HL-60/S4 treated with phorbol 12-myristate 13-acetate at 8.2 ng/mL for 4 days and 3 days (cell line): ENCODE data around the gene SUGCT.
"Not testable (repeated sequence)": the region's sequence is repeated elsewhere in the genome, so short reads cannot be mapped to it uniquely, and the experiment has no call there.

Source experiments
- in situ Hi-C: fragments of 300-500 bp; cut with MboI; formaldehyde crosslinking; loops from 2 replicates; pipeline ENCODE4 v1.15.0; 2022; ENCODE audit warnings: low sequenced_read_pairs

Gene SUGCT

DNA sequence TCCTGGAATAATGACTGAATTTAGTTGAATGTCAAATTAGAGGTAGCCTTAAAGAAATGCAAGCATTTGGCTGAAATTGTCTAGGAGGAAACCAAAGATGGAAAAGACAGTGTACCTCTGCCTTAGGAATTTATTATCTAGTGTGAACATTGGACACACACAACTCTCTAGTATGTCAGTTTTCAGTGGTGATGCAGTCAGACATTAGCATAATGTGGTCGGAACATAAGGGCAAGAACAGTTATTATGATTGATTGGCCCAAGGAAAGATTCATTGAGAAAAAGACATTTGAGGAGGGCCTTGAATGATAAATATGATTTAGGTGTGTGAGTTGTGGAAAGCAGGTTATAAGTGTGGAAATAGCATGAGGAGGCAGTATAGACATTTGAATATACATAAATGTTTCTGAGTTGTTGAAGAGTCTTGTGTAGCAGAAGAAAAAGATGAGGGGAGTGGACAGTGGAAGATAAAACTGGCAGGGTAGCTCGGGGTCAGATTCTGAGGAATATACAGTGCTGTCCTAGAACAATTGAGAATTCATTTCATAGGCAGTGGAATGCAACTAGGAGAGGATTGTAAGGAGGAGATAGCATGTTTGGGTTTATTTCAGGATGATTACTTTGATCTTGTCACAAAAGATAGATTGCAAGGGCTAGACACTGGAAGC, 414.7 kb downstream of the SUGCT start:
- in situ Hi-C loops = no loop called here

DNA sequence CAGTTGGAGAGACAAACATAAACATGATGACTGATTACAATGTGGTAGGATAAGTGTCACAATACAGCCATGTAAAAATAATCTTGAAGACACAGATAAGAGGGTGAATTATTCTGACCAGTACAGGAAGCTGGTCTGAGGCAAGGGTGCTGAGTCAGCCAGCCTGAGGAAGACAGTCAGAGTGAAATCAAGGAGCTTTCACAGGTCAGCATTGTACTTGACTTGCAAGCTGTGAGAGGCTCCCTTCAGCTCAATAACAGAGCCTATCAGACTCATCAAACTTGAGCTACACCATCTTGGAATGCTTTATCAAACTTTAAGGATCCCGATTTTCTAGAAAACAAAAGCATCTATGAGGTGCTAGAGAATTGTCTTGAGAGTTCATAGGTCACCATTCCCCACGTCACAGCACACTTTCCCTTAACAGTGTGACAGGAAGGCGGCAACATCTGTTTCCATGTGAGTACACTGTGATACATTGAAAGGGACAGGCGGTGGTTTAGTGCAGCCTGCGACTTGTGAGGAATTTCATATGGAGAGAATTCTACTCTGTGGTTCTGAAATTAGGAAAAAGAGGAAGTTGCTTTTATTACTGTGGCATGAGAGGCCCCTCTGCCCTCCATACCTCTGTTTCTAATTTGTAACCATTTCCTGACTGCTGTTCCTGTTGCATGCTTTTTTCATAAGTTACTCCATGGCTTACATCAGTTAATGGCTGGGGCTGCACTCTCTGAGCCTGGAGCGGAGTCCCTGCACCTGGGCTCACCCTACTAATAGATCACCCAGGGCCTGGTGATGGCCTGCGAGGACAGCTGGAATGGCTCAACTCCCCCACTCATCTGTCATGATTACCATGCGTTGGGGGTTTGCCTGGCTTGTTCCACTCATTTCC, 417.1 kb downstream of the SUGCT start:
- in situ Hi-C loops = no loop called here

DNA sequence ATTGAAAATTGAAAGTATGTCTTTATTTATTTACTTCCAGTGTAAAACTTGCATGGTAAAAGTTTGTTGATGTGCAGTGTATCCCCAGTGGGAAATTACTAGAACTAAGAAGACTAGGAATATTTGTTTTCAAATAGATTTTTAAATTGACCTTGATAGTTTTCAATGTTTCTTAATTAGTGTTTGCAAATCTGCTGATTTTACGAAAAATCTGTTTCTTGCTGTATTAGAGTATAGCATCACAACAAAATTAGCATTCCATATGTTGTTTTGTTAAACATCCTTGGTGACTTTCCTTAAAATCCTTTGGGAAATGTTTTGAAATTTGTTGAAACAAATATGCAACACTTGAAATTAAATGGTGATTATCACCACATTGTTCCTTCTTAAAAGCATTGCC, 425.9 kb downstream of the SUGCT start:
- in situ Hi-C loops = no loop called here

DNA sequence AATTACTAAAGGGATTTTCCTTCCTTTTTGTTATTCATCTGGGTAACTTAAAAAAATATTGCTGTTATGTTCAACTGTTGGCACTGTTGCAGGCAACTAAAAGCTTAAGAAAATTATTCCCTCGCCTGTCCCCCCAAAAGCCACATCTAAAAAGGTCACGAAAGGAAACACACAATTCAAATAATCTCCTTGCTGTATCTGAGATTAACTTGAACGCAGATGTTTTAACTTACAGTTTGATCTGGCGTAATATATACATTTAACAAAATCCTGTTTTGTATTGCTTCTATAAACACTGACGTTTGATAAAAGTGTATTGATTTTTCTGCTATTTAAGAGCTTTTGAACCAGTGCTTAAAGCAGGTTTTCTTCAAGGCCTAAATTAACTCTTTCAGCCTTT, 432.1 kb downstream of the SUGCT start:
- in situ Hi-C loops = no loop called here

DNA sequence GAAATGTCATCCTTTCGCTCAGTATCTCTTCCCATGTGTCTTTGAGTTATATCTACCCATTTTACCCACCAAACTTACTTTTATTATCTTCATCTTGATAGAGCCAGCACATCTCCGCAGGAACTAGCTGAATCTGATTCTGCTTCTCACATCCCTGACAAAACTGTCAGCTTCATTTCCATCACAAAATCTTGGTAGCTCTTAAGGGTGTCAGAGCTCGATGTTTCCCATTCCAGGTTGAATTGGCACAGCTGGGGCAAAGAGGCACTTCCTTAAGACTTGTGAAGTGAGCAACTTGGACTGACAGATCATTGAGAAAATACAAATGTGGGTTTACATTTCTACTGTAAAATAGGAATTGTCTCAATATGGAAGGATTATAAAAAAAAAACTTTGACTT, 434.5 kb downstream of the SUGCT start:
- in situ Hi-C loops = no loop called here

DNA sequence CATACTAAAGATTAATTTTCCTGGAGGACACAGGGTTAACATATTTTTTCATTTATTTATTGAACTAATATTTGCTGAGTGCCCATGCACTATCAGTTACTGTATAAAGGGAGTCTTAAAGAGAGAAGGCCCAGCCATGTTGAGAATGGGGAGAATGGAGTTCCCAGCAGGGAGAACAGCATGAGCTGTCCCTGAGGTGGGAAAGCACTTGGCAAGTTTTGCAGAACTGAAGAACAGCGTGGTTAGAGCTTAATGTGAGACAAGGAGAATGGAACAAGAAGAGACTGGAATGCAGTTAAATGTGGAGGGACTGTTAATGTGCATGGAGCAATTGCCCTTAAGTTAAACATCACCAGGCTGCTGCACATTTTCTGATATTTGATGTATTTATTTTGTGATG, 435.4 kb downstream of the SUGCT start:
- in situ Hi-C loops = no loop called here

DNA sequence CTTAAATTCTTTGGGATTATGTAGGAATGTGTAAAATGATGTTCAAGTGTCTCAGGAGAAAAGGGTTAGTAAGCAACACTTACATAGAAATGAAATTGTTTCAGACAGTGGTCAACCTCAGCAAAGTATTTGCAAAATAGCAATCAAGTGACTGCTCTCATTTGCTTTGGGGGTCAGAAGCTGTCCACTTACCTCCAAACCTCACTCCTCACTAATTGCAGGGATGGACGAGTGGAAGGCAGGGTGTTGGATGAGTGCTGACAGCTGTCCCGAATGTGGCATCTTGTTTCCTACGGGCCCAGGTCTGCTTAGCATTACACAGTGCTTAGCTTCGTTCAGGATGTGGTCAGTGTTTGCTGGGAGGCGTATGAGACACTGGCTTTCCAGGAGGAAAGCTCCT, 437.0 kb downstream of the SUGCT start:
- in situ Hi-C loops = no loop called here

DNA sequence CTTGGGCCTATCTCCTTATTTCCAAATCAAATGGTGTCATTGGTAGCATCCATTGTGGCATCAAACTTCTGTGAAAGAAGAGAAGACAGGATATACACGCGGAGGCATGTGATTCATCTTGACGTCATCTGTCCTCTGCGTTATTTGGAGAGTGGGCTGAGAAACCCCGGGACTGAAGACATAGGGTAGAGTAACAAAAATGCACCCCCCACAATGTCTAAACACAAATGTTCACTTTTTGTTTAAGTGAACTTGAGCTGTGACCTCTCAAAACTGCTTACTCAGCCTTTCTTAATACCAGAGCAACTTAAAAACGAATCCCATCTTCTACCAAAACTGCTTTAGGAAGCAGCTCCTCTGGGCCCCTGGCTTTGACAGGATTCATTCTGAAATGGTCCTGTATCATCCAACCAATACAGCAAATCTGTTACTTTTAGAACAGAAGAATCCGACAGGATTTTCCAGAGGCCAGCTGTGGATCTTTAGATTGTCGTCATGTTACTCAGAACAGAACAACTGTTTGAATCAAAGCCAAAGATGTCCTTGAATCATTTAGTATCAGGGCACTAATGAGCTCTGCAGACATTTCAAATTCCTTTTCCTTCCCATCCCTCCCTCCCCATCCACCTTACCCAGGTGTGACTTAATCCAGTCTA, 438.1 kb downstream of the SUGCT start:
- in situ Hi-C loops = no loop called here

DNA sequence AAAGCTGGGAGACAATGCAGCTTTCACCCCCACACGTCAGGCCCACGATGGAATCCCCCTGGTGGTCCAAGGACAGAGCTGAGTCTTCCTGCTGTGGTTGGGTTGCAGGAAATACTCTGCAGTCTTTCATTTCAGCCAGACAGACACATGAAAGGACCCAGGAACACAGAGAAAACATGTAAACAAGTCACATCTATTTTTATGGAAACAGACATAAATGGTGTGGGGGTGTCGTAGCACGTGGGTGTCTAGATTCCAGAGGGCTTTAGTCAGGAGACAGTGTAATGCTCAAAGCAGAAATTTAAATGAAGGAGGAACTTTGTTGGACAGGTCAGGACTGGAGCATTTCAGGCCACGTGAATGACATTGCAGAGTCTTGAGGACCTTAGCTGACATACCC, 444.6 kb downstream of the SUGCT start:
- in situ Hi-C loops = no loop called here

DNA sequence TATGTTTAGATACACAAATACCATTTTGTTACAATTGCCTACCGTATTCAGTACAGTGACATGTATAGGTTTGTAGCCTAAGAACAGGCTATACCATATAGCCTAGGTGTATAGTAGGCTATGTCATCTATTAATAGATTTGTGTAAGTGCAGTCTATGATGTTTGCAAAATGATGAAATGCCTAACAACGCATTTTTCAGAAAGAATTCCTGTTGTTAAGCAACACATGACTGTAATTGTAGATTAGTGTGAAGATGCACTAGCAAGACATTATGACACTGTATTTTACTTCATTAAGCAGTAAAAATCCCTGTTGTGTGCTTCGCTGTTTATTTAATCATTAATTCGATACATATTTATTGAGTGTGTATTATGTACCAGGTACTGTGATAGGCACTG, 446.0 kb downstream of the SUGCT start:
- in situ Hi-C loops = no loop called here

DNA sequence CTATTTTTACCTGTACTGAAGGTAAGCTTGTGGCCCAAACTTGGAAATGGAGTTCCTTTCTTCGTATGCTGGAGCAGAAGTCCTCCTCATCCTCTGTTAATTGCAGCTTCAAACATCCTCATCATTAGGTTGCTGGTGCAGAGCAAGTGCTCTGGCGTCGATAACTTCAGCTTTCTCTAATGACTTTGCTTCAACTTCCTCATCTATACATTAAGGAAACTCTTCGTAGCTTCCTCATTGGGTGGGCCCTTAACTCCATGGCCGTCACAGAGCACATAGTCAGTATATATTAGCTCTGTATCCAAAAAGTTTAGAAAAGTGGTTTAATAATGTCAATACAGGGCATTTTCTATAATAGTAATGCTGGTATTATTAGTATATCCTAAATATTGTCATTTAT, 447.7 kb downstream of the SUGCT start:
- in situ Hi-C loops = no loop called here

DNA sequence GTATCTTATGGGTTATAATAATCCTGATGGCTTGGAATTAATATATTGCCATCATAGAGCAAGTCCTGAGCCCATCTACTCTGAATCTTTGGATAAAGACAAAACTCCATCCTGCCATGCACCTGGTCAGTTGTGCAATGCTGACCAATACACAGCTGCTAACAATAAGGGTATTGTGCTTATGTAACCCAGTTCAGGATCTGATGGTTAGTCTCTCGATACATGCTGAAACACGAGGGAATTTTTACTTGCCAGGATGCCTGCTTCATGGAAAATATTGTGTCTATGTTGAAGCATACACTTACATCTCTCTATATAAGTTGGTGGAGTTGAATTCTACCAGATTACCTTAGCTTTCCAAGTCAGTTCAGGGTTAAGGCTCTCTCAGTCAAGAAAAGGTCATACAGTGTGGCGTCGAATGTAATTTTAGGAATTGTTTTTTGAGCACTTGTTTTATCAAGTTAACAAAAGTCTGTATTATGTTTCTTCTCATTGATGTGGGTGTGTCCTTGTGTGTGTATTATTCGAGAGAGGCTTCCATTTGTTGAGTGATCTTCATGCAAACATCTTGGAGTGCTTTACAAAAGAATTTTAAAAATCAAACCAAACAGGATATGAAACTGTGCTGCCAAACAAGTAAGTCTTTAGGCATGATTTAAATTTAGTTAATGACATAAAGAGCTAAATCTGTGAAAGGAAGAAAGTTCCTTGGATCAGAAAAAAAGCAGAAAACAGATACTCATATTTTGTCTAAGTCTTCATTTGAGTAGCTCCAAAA, 449.1 kb downstream of the SUGCT start:
- in situ Hi-C loops = no loop called here

DNA sequence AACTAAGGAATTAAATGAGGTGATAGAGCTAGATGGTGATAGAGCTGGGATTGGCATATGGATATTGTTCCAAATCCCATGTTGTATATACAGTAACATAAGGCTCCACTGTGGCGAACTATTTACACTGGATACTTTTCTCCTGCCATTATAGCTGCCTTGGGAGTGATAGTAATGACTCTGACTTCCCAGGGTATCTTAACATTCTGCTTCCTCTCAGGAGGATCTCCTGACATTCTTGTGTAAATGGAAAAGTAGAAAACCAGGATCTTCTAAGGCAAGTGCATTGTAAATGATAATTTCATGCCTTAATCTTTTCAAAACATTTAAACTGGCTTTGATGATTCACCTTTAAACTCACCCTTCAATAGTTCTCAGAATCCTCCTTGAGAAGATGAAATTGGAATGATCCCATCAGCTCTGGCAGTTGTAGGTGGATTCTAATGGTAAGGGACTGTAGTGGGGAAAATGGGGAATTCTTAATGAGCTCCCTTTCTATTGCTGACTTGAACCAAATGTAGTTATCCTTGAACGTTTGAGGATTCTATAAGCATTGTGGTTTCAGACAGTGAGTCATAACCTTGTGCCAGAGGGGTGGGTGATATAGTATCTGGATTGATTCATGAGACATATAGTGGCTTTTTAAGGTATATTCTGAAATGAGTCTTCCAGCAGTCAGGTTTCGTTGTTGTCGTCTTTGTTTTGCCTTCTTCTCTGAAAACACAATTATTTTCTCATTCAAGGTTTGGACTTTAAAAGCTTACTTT, 450.0 kb downstream of the SUGCT start:
- in situ Hi-C loops = no loop called here

DNA sequence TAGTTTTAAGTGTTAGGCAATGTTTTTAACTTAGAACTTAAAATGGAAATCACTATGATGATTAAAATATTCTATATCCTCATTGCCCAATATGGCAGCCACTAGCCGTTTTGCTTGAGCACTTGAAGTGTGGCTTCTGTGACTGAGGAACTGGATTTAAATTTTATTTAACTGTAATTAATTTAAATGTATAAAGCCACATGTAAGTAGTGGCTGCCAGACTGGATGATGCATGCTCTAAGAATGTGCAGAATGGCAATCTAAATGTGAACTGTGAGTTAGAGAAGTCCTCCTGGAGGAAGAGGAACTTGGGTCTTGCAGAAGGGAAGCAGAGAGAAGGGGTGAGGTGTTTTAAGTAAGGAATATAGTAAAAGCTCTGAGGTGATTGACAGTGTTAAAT, 451.4 kb downstream of the SUGCT start:
- in situ Hi-C loops = no loop called here

DNA sequence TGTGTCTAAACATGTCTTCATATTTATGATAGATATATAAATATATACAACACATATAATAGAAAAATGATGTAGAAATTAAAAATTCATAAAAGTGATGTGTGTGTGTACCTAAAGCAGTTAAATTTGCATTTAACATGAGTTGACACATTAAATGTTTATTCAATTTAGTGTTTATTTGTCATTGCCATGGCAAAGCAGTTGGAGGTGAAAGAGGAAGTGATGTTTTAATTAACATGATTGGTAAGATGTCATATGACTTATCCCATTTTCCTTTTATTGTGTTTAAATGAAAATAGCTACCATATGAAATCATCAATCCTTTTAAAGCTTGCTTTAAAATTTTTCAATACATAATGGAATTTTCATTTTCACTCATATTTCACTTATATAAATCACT, 452.6 kb downstream of the SUGCT start:
- in situ Hi-C loops = no loop called here

DNA sequence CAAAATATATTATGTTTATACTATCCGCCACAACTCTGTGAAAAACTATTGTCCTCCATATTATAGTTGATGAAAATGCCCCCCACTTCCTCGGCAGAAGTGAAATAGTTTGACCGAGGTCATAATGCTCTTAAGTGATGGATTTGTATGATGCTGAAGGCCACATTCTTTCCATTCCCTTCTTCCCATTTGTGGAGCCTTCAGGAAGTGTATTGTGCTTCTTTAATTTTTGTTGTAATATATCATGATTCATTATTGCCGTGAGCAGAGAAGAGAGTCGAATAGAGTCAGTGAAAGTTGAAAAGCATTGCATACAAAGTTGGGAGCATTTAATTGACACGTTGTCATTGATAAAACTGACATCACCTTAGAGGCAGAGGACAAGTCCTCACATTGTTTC, 460.3 kb downstream of the SUGCT start:
- in situ Hi-C loops = no loop called here

DNA sequence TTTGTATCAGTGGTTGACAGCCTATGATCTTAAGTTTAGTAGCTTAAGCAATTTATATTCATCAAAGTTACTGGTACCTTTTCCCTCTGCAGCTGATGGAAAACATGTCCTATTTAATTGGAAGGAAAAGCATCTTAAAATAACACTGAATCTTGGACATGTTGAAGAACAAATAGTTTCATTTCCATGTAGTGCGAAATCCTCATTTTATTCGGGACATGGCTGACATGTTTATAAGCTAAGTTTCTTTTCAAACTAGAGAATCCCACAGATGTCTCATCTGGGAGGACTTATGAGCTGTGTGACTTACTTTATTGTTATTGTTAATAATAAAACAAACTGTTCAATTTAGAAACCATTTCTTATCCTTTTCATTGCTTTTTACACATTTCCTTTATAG, 461.0 kb downstream of the SUGCT start:
- in situ Hi-C loops = no loop called here

DNA sequence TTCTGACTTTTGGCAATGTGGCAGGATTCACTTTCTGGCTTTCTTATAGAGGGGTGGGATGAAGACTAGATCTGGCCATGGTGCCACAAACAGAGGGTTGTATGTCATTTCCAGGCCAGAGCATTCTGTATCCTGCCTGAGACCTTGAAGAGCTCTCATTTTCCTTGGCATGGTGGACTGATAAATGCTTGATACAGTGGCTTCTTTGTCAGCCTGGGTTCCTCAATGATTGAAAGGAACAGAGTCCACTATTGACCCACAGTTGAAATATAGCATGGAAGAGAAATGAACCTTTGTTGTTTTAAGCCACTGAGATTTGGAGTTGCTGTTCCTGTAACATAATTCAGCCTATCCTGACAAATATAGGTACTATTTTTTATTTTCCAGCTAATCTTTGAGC, 462.7 kb downstream of the SUGCT start:
- in situ Hi-C loops = no loop called here

DNA sequence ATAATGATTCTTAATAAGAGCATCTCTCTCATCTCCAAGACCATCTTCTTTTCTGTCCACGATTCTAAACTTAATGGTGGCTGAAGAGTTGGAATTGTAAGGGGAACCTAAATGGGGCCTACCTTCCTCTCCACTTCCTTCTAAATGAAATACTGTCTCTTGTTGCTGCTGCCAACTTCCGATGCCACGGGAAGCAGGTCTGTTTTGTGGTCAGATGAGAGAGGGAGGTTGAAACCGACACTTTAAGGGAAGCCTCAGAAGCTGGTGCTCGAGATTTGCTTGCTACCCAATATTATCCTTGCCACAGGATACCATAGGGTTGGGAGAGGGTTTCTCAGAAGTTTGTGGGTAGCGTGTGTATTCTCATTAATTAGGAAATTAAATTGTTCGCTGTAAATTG, 464.1 kb downstream of the SUGCT start:
- in situ Hi-C loops = no loop called here

DNA sequence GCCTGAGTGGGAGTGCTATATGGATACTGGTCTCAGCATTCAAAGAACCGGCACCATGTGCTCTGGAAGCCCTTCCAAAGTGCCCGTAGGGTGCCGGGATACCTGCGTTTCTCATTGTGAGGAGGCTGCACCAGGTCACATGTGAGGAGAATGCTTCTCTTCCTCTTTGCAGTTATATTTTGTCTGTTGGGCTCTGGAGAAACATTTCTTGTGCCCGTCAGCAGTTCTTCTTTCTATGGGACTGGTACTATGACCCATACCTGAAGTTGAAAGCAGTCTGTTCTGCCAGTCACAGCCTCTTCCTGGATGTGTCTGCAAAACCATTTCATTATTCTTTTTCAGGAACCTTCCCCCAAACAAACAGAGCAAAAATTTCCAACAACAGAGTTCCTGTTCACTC, 465.0 kb downstream of the SUGCT start:
- in situ Hi-C loops = no loop called here

DNA sequence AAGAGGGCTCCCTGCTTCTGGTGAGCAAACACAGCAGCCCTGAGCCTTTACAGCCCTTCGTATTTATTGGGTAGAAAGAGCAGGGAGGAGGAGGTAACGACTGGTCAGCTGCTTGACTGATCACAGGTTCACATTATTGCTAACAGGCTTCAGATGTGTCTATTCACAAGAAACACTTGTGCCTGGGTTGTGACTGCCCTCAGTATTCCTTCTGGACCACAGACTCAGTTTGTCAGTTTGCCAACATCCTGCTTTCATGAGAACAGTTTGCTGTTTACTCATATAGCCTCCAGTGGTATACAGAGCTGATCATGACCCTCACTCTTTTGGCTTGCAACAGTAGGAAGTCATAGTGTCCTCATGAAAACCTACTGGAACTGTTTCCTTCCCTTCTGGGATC, 467.5 kb downstream of the SUGCT start:
- in situ Hi-C loops = not testable (repeated sequence)
